Liver (tissue), 9 donors: ENCODE data around the gene TRAF7. TPM values are rescaled to one million over a fixed set of nuclear protein-coding genes. Genes with fewer than 3 reads are reported as not detected.
"Not testable (repeated sequence)": the region's sequence is repeated elsewhere in the genome, so short reads cannot be mapped to it uniquely, and the experiment has no call there.

ENCODE experiments used
- DNase-seq: peaks from one replicate; pipeline ENCODE4 v3.0.0-alpha.2; 2017; ENCODE audit warnings: low spot score
- H3K27ac ChIP-seq, 2 donors: one replicate each; pipeline ENCODE4 v1.7.0; 2013; ENCODE audit warnings: inconsistent platforms in 2 of 2, low read length in 2 of 2, control low read depth in 1 of 2, low read depth in 1 of 2, mild to moderate bottlenecking in 1 of 2
- H3K27me3 ChIP-seq, 4 donors: one replicate each; pipeline versions ENCODE4 v1.6.1 to v1.7.0; 2013; ENCODE audit warnings: low read length in 3 of 4, inconsistent platforms in 1 of 4, mild to moderate bottlenecking in 1 of 4, moderate library complexity in 1 of 4; ENCODE audit not compliant: control insufficient read depth in 4 of 4, insufficient read depth in 4 of 4
- H3K36me3 ChIP-seq, 4 donors: one replicate each; pipeline versions ENCODE4 v1.6.1 to v1.7.0; 2013; ENCODE audit warnings: low read length in 3 of 4, mild to moderate bottlenecking in 3 of 4, low read depth in 1 of 4, moderate library complexity in 1 of 4; ENCODE audit not compliant: control insufficient read depth in 4 of 4, insufficient read depth in 3 of 4
- H3K4me1 ChIP-seq, 4 donors: one replicate each; pipeline versions ENCODE4 v1.6.1 to v1.7.0; 2013; ENCODE audit warnings: low read length in 3 of 4, mild to moderate bottlenecking in 3 of 4, moderate library complexity in 1 of 4; ENCODE audit not compliant: control insufficient read depth in 4 of 4, insufficient read depth in 4 of 4
- H3K4me3 ChIP-seq, 3 donors: one replicate each; pipeline versions ENCODE4 v1.6.1 to v1.7.0; 2013; ENCODE audit warnings: low read length in 3 of 3, control low read depth in 1 of 3, low read depth in 1 of 3, mild to moderate bottlenecking in 1 of 3
- H3K9ac ChIP-seq, 2 donors: one replicate each; pipeline ENCODE4 v1.7.0; 2013; ENCODE audit warnings: low read length in 2 of 2, mild to moderate bottlenecking in 2 of 2, moderate library complexity in 2 of 2, control low read depth in 1 of 2, low read depth in 1 of 2
- H3K9me3 ChIP-seq, 4 donors: one replicate each; pipeline versions ENCODE4 v1.6.1 to v1.7.0; 2013; ENCODE audit warnings: low read length in 3 of 4; ENCODE audit not compliant: control insufficient read depth in 4 of 4
- CTCF ChIP-seq: fragments of 150-350 bp; IDR thresholded peaks from 2 replicates; pipeline ENCODE4 v1.5.1; 2017; ENCODE audit warnings: improper control_type of control experiment, low read depth, low read length; ENCODE audit not compliant: missing input control
- FOXA1 ChIP-seq: IDR thresholded peaks from 2 replicates; pipeline ENCODE4 v1.6.1; 2016; ENCODE audit warnings: antibody characterized with exemption
- FOXA2 ChIP-seq: IDR thresholded peaks from 2 replicates; pipeline ENCODE4 v1.6.1; 2016; ENCODE audit warnings: antibody characterized with exemption
- GABPA ChIP-seq, 2 donors: IDR thresholded peaks in 1 of 2; conservative IDR thresholded peaks in 1 of 2; 2 replicates each; pipeline ENCODE4 v1.6.1; 2016; ENCODE audit warnings: antibody characterized with exemption in 2 of 2, mild to moderate bottlenecking in 1 of 2, moderate library complexity in 1 of 2
- HNF4G ChIP-seq: IDR thresholded peaks from 2 replicates; pipeline ENCODE4 v1.6.1; 2016; ENCODE audit warnings: antibody characterized with exemption
- JUND ChIP-seq, 2 donors: IDR thresholded peaks; 2 replicates each; pipeline ENCODE4 v1.6.1; 2016; ENCODE audit warnings: antibody characterized with exemption in 2 of 2
- NR2F2 ChIP-seq: IDR thresholded peaks from 2 replicates; pipeline ENCODE4 v1.6.1; 2016; ENCODE audit warnings: antibody characterized with exemption
- RXRA ChIP-seq, 2 donors: IDR thresholded peaks; 2 replicates each; pipeline ENCODE4 v1.6.1; 2017 to 2018; ENCODE audit warnings: antibody characterized with exemption in 2 of 2, mild to moderate bottlenecking in 1 of 2
- SP1 ChIP-seq: IDR thresholded peaks from 2 replicates; pipeline ENCODE4 v1.6.1; 2018; ENCODE audit warnings: antibody characterized with exemption, mild to moderate bottlenecking
- TAF1 ChIP-seq: conservative IDR thresholded peaks from 2 replicates; pipeline ENCODE4 v1.6.1; 2016; ENCODE audit warnings: antibody characterized with exemption, mild to moderate bottlenecking
- YY1 ChIP-seq: IDR thresholded peaks from 2 replicates; pipeline ENCODE4 v1.6.1; 2016; ENCODE audit warnings: antibody characterized with exemption, mild to moderate bottlenecking
- WGBS: extraction: QIAGEN DNeasy Blood & Tissue Kit; methylation state at CpG from one replicate; pipeline ENCODE4 v1.1.7; 2013; 5-methylcytosine and 5-hydroxymethylcytosine counted together
- polyA plus RNA-seq, 2 donors: library from polyadenylated mRNA; stranded (reverse) in 1 of 2; unstranded in 1 of 2; fragments of 200-250 nt in 1 of 2; fragments of >200 nt in 1 of 2; fragmentation: Nextera tagmentation in 1 of 2; extraction: Ambion mirVana in 1 of 2; gene quantifications; one replicate each; pipeline versions ENCODE4 v1.2.1 to v1.2.3, GENCODE V29; 2013 to 2015
- total RNA-seq, 2 donors: library from RNA; depleted of rRNA; stranded (reverse); fragments of >200 nt; gene quantifications; one replicate each; pipeline ENCODE4 v1.2.3, GENCODE V29; 2014
- TF ChIP-seq, protein P1 (sequence below): IDR thresholded peaks from 2 replicates; pipeline ENCODE4 v1.6.1; 2016; ENCODE audit warnings: antibody characterized with exemption, mild to moderate bottlenecking
- TF ChIP-seq, protein P2 (sequence below): IDR thresholded peaks from 2 replicates; pipeline ENCODE4 v1.6.1; 2016; ENCODE audit warnings: antibody characterized with exemption
- TF ChIP-seq, protein P3 (sequence below): IDR thresholded peaks from 2 replicates; pipeline ENCODE4 v1.6.1; 2016; ENCODE audit warnings: antibody characterized with exemption
- donor health status: healthy.
- donor health status: healthy.
- donor health status: healthy.
- donor health status: healthy.
- donor health status: healthy.

TRAF7 gene
- total and polyA plus RNA-seq, 4 donors: 14.7 to 36.6 (median 34.0) TPM

DNA sequence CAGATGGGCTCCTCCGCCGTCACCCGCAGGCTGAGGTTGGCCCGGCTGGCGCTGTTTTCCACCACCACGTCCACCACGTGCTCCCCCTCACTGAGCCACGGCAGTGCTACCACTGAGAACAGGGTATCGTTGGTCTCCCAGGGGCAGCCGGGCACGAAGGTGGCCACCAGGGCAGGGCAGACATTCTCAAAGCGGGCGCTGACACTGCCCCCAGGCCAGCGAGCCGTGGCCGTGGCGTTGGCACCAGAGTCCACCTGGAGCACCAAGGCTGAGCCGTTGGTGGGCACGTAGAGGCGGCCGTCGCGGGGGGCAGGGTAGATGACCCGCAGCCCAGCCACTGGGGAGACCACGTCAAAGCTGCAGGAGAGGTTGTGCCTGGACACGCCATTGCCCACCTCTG is 41.4 kb upstream of the TRAF7 start:
- not testable (repeated sequence) for H3K9me3 ChIP-seq, H3K9ac ChIP-seq, H3K27ac ChIP-seq, H3K4me3 ChIP-seq, H3K27me3 ChIP-seq, H3K4me1 ChIP-seq, DNase-seq
- peaks cover 0 to 16% (median 6%) of the 10 kb centered on the region in 4 donors for H3K36me3 ChIP-seq
- WGBS: 97% methylated on average over 26 of the region's 26 CpGs

GRCh38 chr16:2114885-2115590 is 40.5 kb upstream of the TRAF7 start:
- not testable (repeated sequence) for H3K9me3 ChIP-seq, H3K9ac ChIP-seq, H3K4me3 ChIP-seq, H3K27ac ChIP-seq, H3K4me1 ChIP-seq, H3K27me3 ChIP-seq, DNase-seq
- WGBS: 86% methylated on average over 34 of the region's 34 CpGs
- H3K36me3 ChIP-seq: peaks cover 0 to 14% (median 5%) of the 10 kb centered on the region in 4 donors

GRCh38 chr16:2115591-2115973 is 40.0 kb upstream of the TRAF7 start:
- Histone ChIP-seq H3K36me3 (peaks cover 0 to 10% (median 4%) of the 10 kb centered on the region in 4 donors), H3K4me1 (peaks cover 0 to 1% (median 0%) of the 10 kb centered on the region in 4 donors), H3K27me3 (no peaks in the 10 kb centered on the region), H3K9me3 (no peaks in the 10 kb centered on the region), H3K27ac (no peak overlapping the region), H3K9ac (no peak overlapping the region), H3K4me3 (no peak overlapping the region)
- no peak for DNase-seq
- 93% methylated on average over 13 of the region's 13 CpGs for WGBS
- TF ChIP-seq FOXA1: no peak
- TF ChIP-seq HNF4G: no peak
- TF ChIP-seq CTCF: no peak
- TF ChIP-seq NR2F2: no peak
- TF ChIP-seq, protein P1, sequence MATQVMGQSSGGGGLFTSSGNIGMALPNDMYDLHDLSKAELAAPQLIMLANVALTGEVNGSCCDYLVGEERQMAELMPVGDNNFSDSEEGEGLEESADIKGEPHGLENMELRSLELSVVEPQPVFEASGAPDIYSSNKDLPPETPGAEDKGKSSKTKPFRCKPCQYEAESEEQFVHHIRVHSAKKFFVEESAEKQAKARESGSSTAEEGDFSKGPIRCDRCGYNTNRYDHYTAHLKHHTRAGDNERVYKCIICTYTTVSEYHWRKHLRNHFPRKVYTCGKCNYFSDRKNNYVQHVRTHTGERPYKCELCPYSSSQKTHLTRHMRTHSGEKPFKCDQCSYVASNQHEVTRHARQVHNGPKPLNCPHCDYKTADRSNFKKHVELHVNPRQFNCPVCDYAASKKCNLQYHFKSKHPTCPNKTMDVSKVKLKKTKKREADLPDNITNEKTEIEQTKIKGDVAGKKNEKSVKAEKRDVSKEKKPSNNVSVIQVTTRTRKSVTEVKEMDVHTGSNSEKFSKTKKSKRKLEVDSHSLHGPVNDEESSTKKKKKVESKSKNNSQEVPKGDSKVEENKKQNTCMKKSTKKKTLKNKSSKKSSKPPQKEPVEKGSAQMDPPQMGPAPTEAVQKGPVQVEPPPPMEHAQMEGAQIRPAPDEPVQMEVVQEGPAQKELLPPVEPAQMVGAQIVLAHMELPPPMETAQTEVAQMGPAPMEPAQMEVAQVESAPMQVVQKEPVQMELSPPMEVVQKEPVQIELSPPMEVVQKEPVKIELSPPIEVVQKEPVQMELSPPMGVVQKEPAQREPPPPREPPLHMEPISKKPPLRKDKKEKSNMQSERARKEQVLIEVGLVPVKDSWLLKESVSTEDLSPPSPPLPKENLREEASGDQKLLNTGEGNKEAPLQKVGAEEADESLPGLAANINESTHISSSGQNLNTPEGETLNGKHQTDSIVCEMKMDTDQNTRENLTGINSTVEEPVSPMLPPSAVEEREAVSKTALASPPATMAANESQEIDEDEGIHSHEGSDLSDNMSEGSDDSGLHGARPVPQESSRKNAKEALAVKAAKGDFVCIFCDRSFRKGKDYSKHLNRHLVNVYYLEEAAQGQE: no peak
- no peak for TF ChIP-seq GABPA (IDR thresholded peaks at IDR 0.05 in 1 of 2, conservative IDR thresholded peaks at IDR 0.05 in 1 of 2)
- TF ChIP-seq, protein P2, sequence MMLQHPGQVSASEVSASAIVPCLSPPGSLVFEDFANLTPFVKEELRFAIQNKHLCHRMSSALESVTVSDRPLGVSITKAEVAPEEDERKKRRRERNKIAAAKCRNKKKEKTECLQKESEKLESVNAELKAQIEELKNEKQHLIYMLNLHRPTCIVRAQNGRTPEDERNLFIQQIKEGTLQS: no peak
- TF ChIP-seq SP1: no peak
- no peak for TF ChIP-seq TAF1
- TF ChIP-seq RXRA (IDR thresholded peaks at IDR 0.05): no peak
- TF ChIP-seq YY1: no peak
- TF ChIP-seq FOXA2: no peak
- TF ChIP-seq, protein P3, sequence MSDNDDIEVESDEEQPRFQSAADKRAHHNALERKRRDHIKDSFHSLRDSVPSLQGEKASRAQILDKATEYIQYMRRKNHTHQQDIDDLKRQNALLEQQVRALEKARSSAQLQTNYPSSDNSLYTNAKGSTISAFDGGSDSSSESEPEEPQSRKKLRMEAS: no peak
- TF ChIP-seq JUND (IDR thresholded peaks at IDR 0.05): no peak

DNA sequence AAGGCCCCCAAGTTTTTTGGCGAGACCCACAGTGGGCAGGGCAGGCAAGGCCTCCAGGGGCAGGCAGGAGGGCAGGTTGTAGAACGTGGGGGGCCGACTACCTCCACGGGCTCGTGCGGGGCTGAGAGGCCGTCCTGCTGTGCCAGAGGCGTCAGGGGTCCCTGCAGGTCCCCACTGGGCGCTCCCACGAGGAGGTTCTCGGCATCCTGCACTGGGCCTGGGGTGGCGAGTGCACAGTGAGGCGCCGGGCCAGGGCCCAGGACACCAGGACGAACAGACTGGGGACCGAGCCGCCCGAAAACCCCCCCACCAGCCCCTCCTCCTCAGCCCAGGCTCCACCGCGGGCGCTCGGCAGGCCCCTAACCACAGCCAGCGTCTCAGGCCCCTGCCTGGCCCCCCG is 39.2 kb upstream of the TRAF7 start:
- H3K27me3 ChIP-seq, DNase-seq, H3K27ac ChIP-seq, H3K36me3 ChIP-seq, H3K9me3 ChIP-seq, H3K9ac ChIP-seq, H3K4me3 ChIP-seq, H3K4me1 ChIP-seq: not testable (repeated sequence)
- 94% methylated on average over 24 of the region's 24 CpGs for WGBS

GRCh38 chr16:2117341-2117740 is 38.2 kb upstream of the TRAF7 start:
- not testable (repeated sequence) for H3K4me1 ChIP-seq, H3K27ac ChIP-seq, H3K27me3 ChIP-seq, H3K4me3 ChIP-seq, H3K36me3 ChIP-seq, H3K9me3 ChIP-seq, DNase-seq, H3K9ac ChIP-seq
- whole genome bisulfite sequencing: 92% methylated on average over 24 of the region's 25 CpGs
